NCI-H510A treated with DMSO at 0.1 percent for 48 hours (cell line): ENCODE results near the gene FAM120B.

Source experiments
- DNase-seq: peaks from one replicate; lab custom pipeline; 2025; lab: John Stamatoyannopoulos, UW

FAM120B gene

GRCh38 chr6:170357812-170358211, 51.3 kb downstream of the FAM120B start:
- DNase-seq = no peak

DNA sequence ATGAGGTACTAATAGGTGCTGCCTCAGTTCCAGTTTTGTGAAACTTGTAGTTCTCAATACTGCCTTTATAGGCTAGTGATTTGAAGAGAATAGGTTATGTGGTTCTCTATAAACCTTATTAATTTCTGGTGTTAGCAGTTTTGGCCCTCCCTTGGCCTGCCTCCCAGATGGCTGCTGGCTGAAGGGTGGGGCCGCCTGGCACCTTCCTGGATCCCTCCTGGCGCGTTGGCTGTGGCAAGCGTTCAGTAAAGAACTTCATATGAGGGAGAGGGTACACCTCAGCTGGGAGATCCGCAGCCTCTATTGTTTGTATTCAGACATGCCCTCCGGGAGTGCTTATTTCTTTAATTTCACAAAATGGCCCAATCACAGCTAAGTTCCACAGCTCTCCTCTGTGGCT, 51.9 kb downstream of the FAM120B start:
- DNase-seq = no peak

GRCh38 chr6:170360476-170360875, 53.9 kb downstream of the FAM120B start:
- no peak for DNase-seq

DNA sequence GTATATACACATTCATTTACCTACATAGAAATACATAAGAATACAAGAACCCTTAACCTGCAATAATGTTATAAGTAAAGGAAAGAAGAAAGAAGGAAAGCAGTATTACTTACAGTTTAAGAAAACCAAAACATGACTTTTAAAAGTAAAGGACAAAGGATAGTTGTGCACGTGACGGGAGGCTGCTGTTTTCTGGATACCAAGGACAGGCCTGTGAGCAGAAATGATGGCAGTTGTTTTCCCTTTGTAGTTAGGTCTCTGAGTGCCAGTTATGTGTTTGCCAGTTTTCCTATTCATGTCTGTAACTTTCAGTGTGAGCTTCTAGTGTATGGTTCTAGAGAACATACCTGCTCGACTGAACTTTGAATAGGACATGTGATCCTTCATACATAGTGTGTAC, 54.8 kb downstream of the FAM120B start:
- no peak for DNase-seq

- no peak for DNase-seq
These were observed 55.6 kb downstream of the FAM120B start for GRCh38 chr6:170362121-170362520.

- DNase-seq = no peak
These were observed 56.7 kb downstream of the FAM120B start for GRCh38 chr6:170363255-170363654.

GRCh38 chr6:170365121-170365520, 58.6 kb downstream of the FAM120B start:
- DNase-seq = no peak

GRCh38 chr6:170365593-170365992, 59.0 kb downstream of the FAM120B start:
- DNase-seq = no peak

DNA sequence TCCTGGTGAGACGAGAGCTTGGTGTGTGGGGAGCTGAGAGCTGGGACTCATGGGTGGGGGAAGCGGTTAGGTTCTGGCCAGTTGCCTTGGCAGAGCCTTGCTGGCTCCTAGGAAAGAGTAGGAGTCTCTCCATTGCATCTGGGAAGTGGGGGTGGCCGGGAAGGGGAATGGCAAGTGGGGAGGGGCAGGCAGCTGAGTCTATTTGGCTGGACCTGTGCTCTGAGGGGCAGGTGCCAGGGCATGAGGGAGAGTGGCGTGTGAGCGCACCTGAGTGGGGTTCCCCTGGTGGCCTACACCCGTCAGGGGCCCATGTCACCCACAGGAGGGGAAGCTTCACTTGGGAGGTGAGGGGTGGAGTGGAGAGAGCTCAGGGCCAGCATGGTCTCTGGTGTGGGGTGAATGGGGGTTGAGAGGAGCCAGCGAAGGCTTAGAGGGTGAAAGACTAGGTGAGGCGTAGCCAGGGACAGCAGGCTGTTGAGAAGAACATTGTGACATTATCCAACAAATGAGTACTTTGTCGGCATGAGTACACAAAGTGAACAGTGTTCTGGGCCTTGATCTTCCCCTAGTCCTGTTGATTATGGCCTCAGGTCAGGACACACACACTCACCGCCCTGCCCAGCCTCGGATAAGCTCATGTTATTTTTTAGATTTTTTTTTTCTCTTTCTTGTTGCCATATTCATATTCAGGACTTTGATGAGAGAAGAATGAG, 59.8 kb downstream of the FAM120B start:
- no peak for DNase-seq

DNA sequence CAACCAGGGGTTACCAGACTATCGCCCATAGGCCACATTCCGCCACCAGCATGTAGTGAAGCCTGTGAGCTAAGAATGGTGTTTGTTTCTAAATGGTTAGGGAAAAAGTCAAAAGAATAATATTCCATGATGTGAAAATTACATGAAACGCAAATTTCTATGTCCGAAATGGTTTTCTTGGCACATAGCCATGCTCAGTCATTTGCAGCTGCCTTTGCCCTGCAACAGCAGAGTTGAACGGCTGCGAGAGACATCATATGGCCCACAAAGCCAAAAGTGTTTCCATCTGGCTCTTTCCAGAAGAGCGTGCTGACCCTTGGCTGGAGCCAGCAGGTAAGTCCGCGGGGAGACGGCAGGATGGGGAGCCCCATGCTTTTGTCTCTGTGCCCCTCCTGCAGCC, 60.7 kb downstream of the FAM120B start:
- DNase-seq = no peak

DNA sequence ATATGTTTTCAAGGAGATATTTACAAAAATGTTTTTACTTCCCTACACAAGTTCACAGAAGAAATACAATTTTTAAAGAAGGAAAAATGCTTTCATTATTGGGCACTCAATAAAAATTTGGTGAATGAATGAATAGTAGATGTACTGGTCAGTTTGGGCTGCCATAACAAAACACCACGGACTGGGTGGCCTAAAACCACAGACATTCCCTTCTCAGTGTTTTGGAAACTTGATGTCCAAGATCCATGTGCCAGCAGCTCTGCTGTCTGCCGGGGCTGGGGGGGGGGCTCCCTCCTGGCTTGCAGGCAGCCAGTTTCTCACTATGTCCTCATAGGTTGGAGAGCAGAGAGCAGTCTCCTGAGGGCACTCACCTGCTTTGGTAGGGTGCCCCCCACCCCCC, 62.0 kb downstream of the FAM120B start:
- DNase-seq = no peak

- no peak for DNase-seq
These were observed 62.8 kb downstream of the FAM120B start for GRCh38 chr6:170369403-170369802.

GRCh38 chr6:170370416-170370815, 63.9 kb downstream of the FAM120B start:
- no peak for DNase-seq

GRCh38 chr6:170371080-170371479, 64.5 kb downstream of the FAM120B start:
- no peak for DNase-seq

GRCh38 chr6:170371588-170371987, 65.0 kb downstream of the FAM120B start:
- peak; percentile 47 for DNase-seq

- no peak for DNase-seq
These were observed 66.1 kb downstream of the FAM120B start for GRCh38 chr6:170372380-170373325.

GRCh38 chr6:170374571-170375444, 68.2 kb downstream of the FAM120B start:
- DNase-seq = peak; percentile 17

GRCh38 chr6:170375661-170376060, 69.1 kb downstream of the FAM120B start:
- no peak for DNase-seq

- no peak for DNase-seq
These were observed 70.0 kb downstream of the FAM120B start for GRCh38 chr6:170376386-170377043.

DNA sequence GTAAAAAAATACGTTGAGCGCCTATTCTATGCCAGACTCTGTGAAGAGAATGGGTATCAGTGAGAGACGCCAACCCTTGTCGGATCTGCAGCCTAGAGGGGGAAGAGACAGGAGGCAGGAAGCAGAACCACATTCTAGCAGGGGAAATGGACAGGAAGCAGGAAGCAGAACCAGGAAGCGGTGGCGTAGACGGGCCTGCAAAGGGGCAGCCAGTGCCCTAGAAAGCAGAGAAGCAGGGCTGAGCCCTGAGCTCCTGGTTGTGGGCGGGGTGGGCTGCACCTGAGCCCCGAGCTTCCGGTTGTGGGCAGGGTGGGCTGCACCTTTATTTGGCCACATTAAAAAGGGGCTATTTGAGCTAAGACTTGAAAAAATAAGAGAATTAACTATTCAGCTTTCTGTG, 71.9 kb downstream of the FAM120B start:
- DNase-seq = no peak

- no peak for DNase-seq
These were observed 75.0 kb downstream of the FAM120B start for GRCh38 chr6:170381562-170381961.
